Ishikawa (cell line): ENCODE data around the gene MYEOV.

ENCODE experiments used
- CEBPB ChIP-seq: IDR thresholded peaks from 2 replicates; pipeline ENCODE4 v1.6.1; 2012
- CREB1 ChIP-seq: IDR thresholded peaks from 2 replicates; pipeline ENCODE4 v1.6.1; 2012; ENCODE audit warnings: low read depth
- EGR1 ChIP-seq: IDR thresholded peaks from 2 replicates; pipeline ENCODE4 v1.6.1; 2012
- EP300 ChIP-seq: IDR thresholded peaks from 2 replicates; pipeline ENCODE4 v1.6.1; 2012; ENCODE audit warnings: borderline replicate concordance
- FOXM1 ChIP-seq: IDR thresholded peaks from 2 replicates; pipeline ENCODE4 v1.6.1; 2012; ENCODE audit warnings: low read depth, borderline replicate concordance
- MAX ChIP-seq: IDR thresholded peaks from 2 replicates; pipeline ENCODE4 v1.6.1; 2012
- NFIC ChIP-seq: IDR thresholded peaks from 2 replicates; pipeline ENCODE4 v1.6.1; 2012
- RAD21 ChIP-seq: IDR thresholded peaks from 2 replicates; pipeline ENCODE4 v1.6.1; 2012; ENCODE audit warnings: low read depth
- REST ChIP-seq: IDR thresholded peaks from 2 replicates; pipeline ENCODE4 v1.6.1; 2012; ENCODE audit warnings: low read depth, mild to moderate bottlenecking
- TAF1 ChIP-seq: IDR thresholded peaks from 2 replicates; pipeline ENCODE4 v1.6.1; 2012; ENCODE audit warnings: low read depth, mild to moderate bottlenecking
- TCF12 ChIP-seq: IDR thresholded peaks from 2 replicates; pipeline ENCODE4 v1.6.1; 2012; ENCODE audit warnings: low read depth
- TEAD4 ChIP-seq: IDR thresholded peaks from 2 replicates; pipeline ENCODE4 v1.6.1; 2012
- USF1 ChIP-seq: IDR thresholded peaks from 2 replicates; pipeline ENCODE4 v1.6.1; 2012
- YY1 ChIP-seq: IDR thresholded peaks from 2 replicates; pipeline ENCODE4 v1.6.1; 2012; ENCODE audit warnings: low read depth
- ZBTB7A ChIP-seq: IDR thresholded peaks from 2 replicates; pipeline ENCODE4 v1.6.1; 2012; ENCODE audit warnings: low read depth

MYEOV gene

GRCh38 chr11:69325446-69325845 lies 31.5 kb downstream of the MYEOV start:
- TF ChIP-seq TCF12 (no peak), NFIC (no peak), EP300 (no peak), YY1 (no peak), FOXM1 (no peak), CEBPB (no peak), MAX (no peak), TAF1 (no peak), EGR1 (no peak), ZBTB7A (no peak)

- no peak for TF ChIP-seq RAD21
- no peak for TF ChIP-seq TAF1
- no peak for TF ChIP-seq REST
- no peak for TF ChIP-seq FOXM1
- TF ChIP-seq CEBPB, result no peak
- TF ChIP-seq NFIC, result no peak
- no peak for TF ChIP-seq EP300
- TF ChIP-seq CREB1, result no peak
- TF ChIP-seq EGR1, result no peak
- no peak for TF ChIP-seq TCF12
- TF ChIP-seq ZBTB7A, result no peak
- no peak for TF ChIP-seq USF1
- TF ChIP-seq TEAD4, result no peak
Observed at GRCh38 chr11:69326622-69327219, 32.8 kb downstream of the MYEOV start.

GRCh38 chr11:69327741-69328191 lies 33.8 kb downstream of the MYEOV start:
- TF ChIP-seq TEAD4 (no peak), NFIC (no peak), REST (no peak), ZBTB7A (no peak), TCF12 (no peak), CREB1 (no peak), FOXM1 (no peak), EP300 (no peak), TAF1 (no peak), EGR1 (no peak), CEBPB (no peak), RAD21 (no peak)

GRCh38 chr11:69328231-69328630 lies 34.3 kb downstream of the MYEOV start:
- TF ChIP-seq NFIC (no peak), USF1 (no peak)

- TF ChIP-seq CEBPB (no peak), MAX (no peak), USF1 (no peak), RAD21 (no peak)
Observed at GRCh38 chr11:69329581-69329980, 35.6 kb downstream of the MYEOV start.

GRCh38 chr11:69330330-69330729 lies 36.4 kb downstream of the MYEOV start:
- TF ChIP-seq USF1 (no peak), ZBTB7A (no peak), YY1 (no peak), TEAD4 (no peak), CREB1 (no peak), NFIC (no peak), CEBPB (no peak), MAX (no peak)
